Measurements from ENCODE around the gene TSR3. TPM values are rescaled to one million over a fixed set of nuclear protein-coding genes. Genes with fewer than 3 reads are reported as not detected.

The TSR3 gene
- total and polyA plus RNA-seq, 3 experiments from 2014 or later, result 91.8 to 109 (median 102) TPM

DNA sequence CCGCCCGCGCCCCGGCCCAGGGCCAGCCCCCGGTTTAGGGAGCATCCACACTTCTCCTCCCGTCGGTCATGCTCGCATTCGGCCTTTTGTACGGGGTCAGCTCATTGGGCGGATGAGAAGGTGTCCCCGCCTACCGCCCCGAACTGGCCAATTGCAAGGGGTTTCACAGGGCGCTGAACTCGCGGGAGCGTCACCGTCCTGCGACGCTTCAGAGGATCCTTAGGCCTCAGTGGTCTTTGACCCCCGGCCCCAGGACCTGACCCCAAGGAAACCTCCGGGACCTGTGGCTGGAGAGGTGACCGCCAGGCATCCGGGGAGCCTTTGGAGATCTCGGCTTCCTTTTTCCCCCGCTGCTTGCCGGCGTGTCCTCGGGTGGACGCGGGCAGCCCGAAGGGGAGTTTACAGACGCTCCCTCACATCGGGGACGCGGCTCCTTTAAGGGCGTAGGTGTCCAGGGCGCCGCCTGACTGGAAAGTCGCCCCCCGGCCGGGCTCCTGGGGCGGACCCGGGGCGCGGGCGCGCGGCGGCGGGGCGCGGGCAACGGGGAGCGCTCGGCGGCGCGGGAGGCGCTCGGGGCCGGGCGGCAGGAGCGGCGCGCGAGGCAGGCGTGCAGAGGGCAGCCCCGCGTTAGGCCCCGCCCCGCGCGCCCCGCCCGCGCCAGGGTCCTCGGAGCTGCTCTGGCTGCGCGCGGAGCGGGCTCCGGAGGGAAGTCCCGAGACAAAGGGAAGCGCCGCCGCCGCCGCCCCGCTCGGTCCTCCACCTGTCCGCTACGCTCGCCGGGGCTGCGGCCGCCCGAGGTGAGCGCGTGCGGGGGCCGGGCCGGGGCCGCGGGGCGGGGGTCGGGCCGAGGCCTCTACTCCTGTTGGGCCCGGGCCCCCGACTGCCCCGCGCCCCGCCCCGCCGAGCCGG, 42.4 kb downstream of the TSR3 start, which contains the start of gene UBE2I:
Gene UBE2I (plus strand): TSS at position 660 of the 909 bp plus-strand sequence. CDS start 4,395 bp downstream, outside the sequence.
- POLR2A ChIA-PET, result interaction anchor here (0.8 to 1.8 kb wide), 5 partner anchors 21 to 397 kb away, joined by 3 to 14 read pairs (median 7); partner anchors contain the start of genes MAPK8IP3 and UQCC4
- H3K4me1 Mint-ChIP-seq, result peaks cover 28 to 57% (median 30%) of the 10 kb centered on the region in 3 donors
- H3K4me1 ChIP-seq (ENCODE audit: insufficient read depth, low read length), result peaks cover 39% of the 10 kb centered on the region

DNA sequence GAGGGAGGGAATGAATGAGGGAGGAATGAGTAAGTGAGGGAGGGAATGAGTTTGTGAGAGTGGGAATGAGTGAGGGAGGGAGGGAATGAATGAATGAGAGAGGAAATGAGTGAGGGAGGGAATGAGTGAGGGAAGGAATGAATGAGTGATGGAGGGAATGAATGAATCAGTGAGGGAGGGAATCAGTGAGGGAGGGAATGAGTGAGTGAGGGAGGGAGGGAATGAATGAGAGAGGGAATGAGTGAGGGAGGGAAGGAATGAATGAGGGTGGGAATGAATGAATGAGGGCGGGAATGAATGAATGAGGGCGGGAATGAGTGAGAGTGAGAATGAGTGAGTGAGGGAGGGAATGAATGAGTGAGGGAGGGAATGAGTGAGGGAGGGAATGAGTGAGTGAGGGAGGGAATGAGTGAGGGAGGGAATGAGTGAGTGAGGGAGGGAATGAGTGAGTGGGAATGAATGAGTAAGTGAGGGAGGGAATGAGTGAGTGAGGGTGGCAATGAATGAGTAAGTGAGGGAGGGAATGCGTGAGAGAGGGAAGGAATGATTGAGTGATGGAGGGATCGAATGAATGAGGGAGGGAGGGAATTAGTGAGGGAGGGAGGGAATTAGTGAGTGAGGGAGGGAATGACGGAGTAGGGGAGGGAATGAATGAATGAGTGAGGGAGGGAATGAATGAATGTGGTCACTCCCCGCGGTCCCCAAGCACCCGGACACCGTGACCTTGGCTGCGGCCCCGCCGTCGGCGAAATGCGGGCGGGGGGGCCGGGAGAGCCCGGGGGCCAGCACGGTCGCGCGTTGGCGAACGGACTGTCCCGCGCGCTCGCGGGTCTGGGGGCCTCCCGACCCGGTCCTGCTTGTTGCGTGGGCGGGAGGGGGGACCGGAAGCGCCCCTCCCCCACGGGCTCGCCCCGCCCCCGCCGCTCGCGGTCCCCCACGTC, 43.4 kb downstream of the TSR3 start:
- peaks cover 6% of the 10 kb centered on the region for H3K36me3 ChIP-seq (ENCODE audit: insufficient read depth, low read length)
- H3K4me3 ChIP-seq (ENCODE audit: low read length), result peak overlapping the region; percentile 84
- ChIA-PET POLR2A (interaction anchor here (1.8 kb wide), 3 partner anchors 22 to 112 kb away, joined by 7 to 14 read pairs (median 11); partner anchors contain the start of gene UQCC4), CTCF (interaction anchor here (1.0 to 1.6 kb wide), 3 partner anchors 24 to 53 kb away, joined by 3 to 6 read pairs (median 4); no protein-coding TSS in a partner anchor)
- H3K9me3 Mint-ChIP-seq, result no peaks in the 10 kb centered on the region
- H3K4me1 ChIP-seq (ENCODE audit: insufficient read depth, low read length), result peaks cover 44% of the 10 kb centered on the region
- DNase-seq, result no peak
- H3K27ac ChIP-seq (ENCODE audit: low read depth, low read length), result peak overlapping the region; percentile 100
- H3K27me3 ChIP-seq (ENCODE audit: insufficient read depth, low read length, poor library complexity, severe bottlenecking), result no peaks in the 10 kb centered on the region
- no peaks in the 10 kb centered on the region for H3K27me3 Mint-ChIP-seq
- H3K27ac Mint-ChIP-seq, result peak overlapping the region in 5 of 8 donors; percentile 70 to 100 (median 99)
- no peaks in the 10 kb centered on the region for H3K9me3 ChIP-seq (ENCODE audit: low read length)
- H3K36me3 Mint-ChIP-seq, result peaks cover 0 to 25% (median 0%) of the 10 kb centered on the region in 3 donors
- peaks cover 33 to 58% (median 36%) of the 10 kb centered on the region in 3 donors for H3K4me1 Mint-ChIP-seq
- peak overlapping the region; percentile 87 to 96 (median 90) for H3K4me3 Mint-ChIP-seq

More for the DNA sequence above, 42.4 kb downstream of the TSR3 start, which contains the start of gene UBE2I:
- Histone ChIP-seq H3K27me3 (ENCODE audit: insufficient read depth, low read length, poor library complexity, severe bottlenecking) (no peaks in the 10 kb centered on the region), H3K4me3 (ENCODE audit: low read length) (peak within 1 kb of the TSS; percentile 84), H3K27ac (ENCODE audit: low read depth, low read length) (peak within 1 kb of the TSS; percentile 100), H3K9me3 (ENCODE audit: low read length) (no peaks in the 10 kb centered on the region), H3K36me3 (ENCODE audit: insufficient read depth, low read length) (peaks cover 12% of the 10 kb centered on the region)
- peak within 1 kb of the TSS; percentile 95 to 99 (median 96) for H3K4me3 Mint-ChIP-seq
- no peaks in the 10 kb centered on the region for H3K9me3 Mint-ChIP-seq
- CTCF ChIA-PET, result interaction anchor here (1.0 to 1.6 kb wide), 4 partner anchors 8 to 52 kb away, joined by 3 to 6 read pairs (median 4); no protein-coding TSS in a partner anchor
- DNase-seq, result peak; percentile 93 to 100 (median 98)
- peaks cover 0 to 33% (median 0%) of the 10 kb centered on the region in 3 donors for H3K36me3 Mint-ChIP-seq
- H3K27ac Mint-ChIP-seq, result peak within 1 kb of the TSS; percentile 91 to 100 (median 99)
- no peaks in the 10 kb centered on the region for H3K27me3 Mint-ChIP-seq

DNA sequence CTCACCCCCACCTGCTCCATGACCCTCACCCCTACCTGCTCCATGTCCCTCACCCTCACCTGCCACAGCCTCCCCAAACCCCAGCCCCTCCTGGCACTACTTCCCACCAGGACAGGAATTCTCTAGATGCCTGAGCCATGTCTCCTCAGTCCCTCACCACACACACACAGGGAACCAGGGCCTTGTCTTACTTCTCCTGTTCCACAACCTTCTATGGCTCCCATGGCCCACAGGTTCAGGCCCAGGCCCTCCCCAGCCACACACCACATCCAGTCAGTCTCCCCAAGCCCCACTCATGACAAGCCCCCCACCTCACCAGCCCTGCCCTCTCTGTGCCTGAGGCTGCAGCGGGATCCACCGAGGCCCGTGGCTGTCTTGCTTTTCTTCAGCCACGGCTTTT, 45.3 kb downstream of the TSR3 start:
- DNase-seq, result no peak
- Histone ChIP-seq H3K9me3 (ENCODE audit: low read length) (no peaks in the 10 kb centered on the region), H3K36me3 (ENCODE audit: insufficient read depth, low read length) (no peaks in the 10 kb centered on the region), H3K4me1 (ENCODE audit: insufficient read depth, low read length) (peaks cover 25% of the 10 kb centered on the region), H3K4me3 (ENCODE audit: low read length) (no peak overlapping the region), H3K27ac (ENCODE audit: low read depth, low read length) (no peak overlapping the region), H3K27me3 (ENCODE audit: insufficient read depth, low read length, poor library complexity, severe bottlenecking) (no peaks in the 10 kb centered on the region)
- Mint-ChIP-seq H3K4me3 (peak overlapping the region in 6 of 7 donors; percentile 34 to 87 (median 56)), H3K9me3 (no peaks in the 10 kb centered on the region), H3K27me3 (no peaks in the 10 kb centered on the region), H3K4me1 (peaks cover 25 to 50% (median 28%) of the 10 kb centered on the region in 3 donors), H3K36me3 (peaks cover 0 to 13% (median 0%) of the 10 kb centered on the region in 3 donors), H3K27ac (peak overlapping the region in 6 of 8 donors; percentile 13 to 70 (median 45))
- ChIA-PET CTCF (no interaction called here), POLR2A (no interaction called here)

DNA sequence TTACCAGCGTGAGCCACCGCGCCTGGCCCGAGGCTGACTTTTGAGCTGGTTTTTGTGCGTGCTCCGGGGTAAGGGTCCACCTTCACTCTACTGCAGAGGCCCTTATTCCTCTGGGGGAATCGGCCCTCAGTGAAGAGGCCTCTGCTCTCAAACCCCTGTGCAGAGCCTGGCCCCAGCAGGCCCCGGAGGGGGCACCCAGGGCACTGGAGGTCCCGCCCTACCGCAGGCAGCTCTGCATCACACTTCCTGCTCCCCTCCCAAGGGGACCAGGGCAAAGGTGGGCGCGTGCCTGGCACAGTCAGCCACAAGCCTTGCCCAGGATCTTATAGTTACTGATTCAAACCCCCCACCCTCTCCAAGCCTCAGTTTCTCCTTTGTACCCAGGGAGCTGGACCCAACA, 45.9 kb downstream of the TSR3 start:
- Histone ChIP-seq H3K9me3 (ENCODE audit: low read length) (no peaks in the 10 kb centered on the region), H3K27me3 (ENCODE audit: insufficient read depth, low read length, poor library complexity, severe bottlenecking) (no peaks in the 10 kb centered on the region), H3K36me3 (ENCODE audit: insufficient read depth, low read length) (no peaks in the 10 kb centered on the region), H3K27ac (ENCODE audit: low read depth, low read length) (no peak overlapping the region), H3K4me3 (ENCODE audit: low read length) (no peak overlapping the region), H3K4me1 (ENCODE audit: insufficient read depth, low read length) (peaks cover 20% of the 10 kb centered on the region)
- H3K9me3 Mint-ChIP-seq, result no peaks in the 10 kb centered on the region
- POLR2A ChIA-PET, result no interaction called here
- DNase-seq, result peak in 1 of 5 donors; percentile 41
- peak overlapping the region in 1 of 7 donors; percentile 52 for H3K4me3 Mint-ChIP-seq
- peaks cover 0 to 9% (median 0%) of the 10 kb centered on the region in 3 donors for H3K36me3 Mint-ChIP-seq
- peaks cover 20 to 45% (median 24%) of the 10 kb centered on the region in 3 donors for H3K4me1 Mint-ChIP-seq
- CTCF ChIA-PET, result interaction anchor here (0.7 kb wide), 1 partner anchor 10 kb away, joined by 4 read pairs; no protein-coding TSS in a partner anchor
- no peaks in the 10 kb centered on the region for H3K27me3 Mint-ChIP-seq
- H3K27ac Mint-ChIP-seq, result peak overlapping the region in 1 of 8 donors; percentile 33

DNA sequence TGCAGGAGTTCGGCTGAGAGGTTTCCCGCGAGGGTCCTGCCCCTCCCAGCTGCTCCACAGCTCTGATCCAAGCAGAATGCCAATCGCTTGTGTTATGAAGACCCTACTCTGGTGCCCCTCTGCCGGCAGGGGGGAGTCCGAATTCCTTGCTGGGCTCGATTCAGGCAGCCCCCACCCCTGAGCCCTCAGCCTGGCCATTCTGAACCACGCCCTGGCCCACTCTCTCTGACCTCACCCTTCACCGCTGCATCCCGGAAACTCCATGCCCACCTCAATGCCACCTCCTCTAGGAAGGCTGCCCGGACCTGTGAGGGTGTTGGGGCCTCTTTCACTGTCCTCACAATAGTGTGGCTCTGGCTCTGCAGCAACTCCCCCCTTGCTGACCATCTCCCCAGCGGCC, 50.1 kb downstream of the TSR3 start:
- H3K4me3 Mint-ChIP-seq, result peak overlapping the region in 1 of 7 donors; percentile 31
- DNase-seq, result no peak
- H3K27ac Mint-ChIP-seq, result peak overlapping the region in 3 of 8 donors; percentile 26 to 76 (median 58)
- H3K4me3 ChIP-seq (ENCODE audit: low read length), result no peak overlapping the region
- H3K9me3 ChIP-seq (ENCODE audit: low read length), result no peaks in the 10 kb centered on the region
- H3K4me1 Mint-ChIP-seq, result peaks cover 11 to 36% (median 14%) of the 10 kb centered on the region in 3 donors
- no peaks in the 10 kb centered on the region for H3K36me3 ChIP-seq (ENCODE audit: insufficient read depth, low read length)
- ChIA-PET CTCF (interaction anchor here (0.7 to 1.8 kb wide), 4 partner anchors 8 to 77 kb away, joined by 3 to 8 read pairs (median 5); partner anchors contain the start of gene UBE2I), POLR2A (no interaction called here)
- H3K4me1 ChIP-seq (ENCODE audit: insufficient read depth, low read length), result peaks cover 15% of the 10 kb centered on the region
- no peaks in the 10 kb centered on the region for H3K36me3 Mint-ChIP-seq
- no peaks in the 10 kb centered on the region for H3K9me3 Mint-ChIP-seq
- no peak overlapping the region for H3K27ac ChIP-seq (ENCODE audit: low read depth, low read length)
- H3K27me3 ChIP-seq (ENCODE audit: insufficient read depth, low read length, poor library complexity, severe bottlenecking), result no peaks in the 10 kb centered on the region
- H3K27me3 Mint-ChIP-seq, result peaks cover 11 to 23% of the 10 kb centered on the region in 2 donors

DNA sequence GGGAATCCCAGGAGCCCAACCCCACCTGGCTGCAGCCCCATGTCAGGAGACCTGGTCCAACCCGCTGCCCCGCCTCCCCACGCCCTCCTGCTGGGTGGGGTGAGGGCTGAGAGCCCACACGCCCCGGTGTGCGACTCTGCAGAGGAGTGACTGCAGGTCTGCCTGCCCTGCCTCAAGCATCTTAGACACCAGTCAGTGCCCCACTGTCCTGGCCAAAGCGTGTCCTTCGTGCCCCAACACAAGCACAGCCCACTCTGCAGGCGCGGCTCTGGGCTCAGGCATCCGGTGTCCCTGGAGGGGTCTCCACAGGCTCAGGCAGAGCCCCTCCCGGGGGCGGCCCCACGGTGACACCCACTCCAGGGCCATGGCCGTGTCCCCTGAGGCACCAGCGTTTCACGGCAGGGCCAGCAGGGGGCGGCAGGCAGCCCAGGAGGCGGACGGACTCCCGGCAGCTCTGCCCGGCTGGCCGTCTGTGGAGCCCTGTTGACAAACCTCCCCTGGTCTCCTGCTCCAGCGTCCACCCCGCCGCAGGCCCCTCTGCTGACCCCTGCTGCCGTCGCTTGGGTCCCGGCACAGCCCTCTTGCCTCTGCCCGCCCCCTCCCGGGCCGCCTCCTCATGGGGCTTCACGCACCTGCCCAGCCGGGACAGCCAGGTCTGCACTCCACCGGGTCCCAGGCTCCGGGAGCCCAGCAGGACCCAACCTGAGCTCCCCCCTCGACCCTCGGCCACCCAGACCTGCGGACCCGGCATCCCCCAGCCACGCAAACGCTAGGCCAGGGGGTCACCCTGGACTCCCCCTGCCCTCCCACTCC, 50.8 kb downstream of the TSR3 start:
- Histone ChIP-seq H3K27me3 (ENCODE audit: insufficient read depth, low read length, poor library complexity, severe bottlenecking) (no peaks in the 10 kb centered on the region), H3K4me1 (ENCODE audit: insufficient read depth, low read length) (peaks cover 15% of the 10 kb centered on the region), H3K4me3 (ENCODE audit: low read length) (no peak overlapping the region), H3K27ac (ENCODE audit: low read depth, low read length) (no peak overlapping the region), H3K9me3 (ENCODE audit: low read length) (no peaks in the 10 kb centered on the region), H3K36me3 (ENCODE audit: insufficient read depth, low read length) (no peaks in the 10 kb centered on the region)
- ChIA-PET CTCF (interaction anchor here (0.7 to 1.8 kb wide), 5 partner anchors 9 to 78 kb away, joined by 3 to 8 read pairs (median 5); partner anchors contain the start of gene UBE2I), POLR2A (no interaction called here)
- peaks cover 11 to 31% (median 14%) of the 10 kb centered on the region in 3 donors for H3K4me1 Mint-ChIP-seq
- no peak overlapping the region for H3K27ac Mint-ChIP-seq
- no peak overlapping the region for H3K4me3 Mint-ChIP-seq
- no peaks in the 10 kb centered on the region for H3K36me3 Mint-ChIP-seq
- H3K27me3 Mint-ChIP-seq, result peaks cover 11 to 23% of the 10 kb centered on the region in 2 donors
- no peaks in the 10 kb centered on the region for H3K9me3 Mint-ChIP-seq
- peak; percentile 59 to 81 (median 71) for DNase-seq

Data from CD8-positive, alpha-beta memory T cell (primary cell).